ENCODE results near the gene GRM7. TPM values are rescaled to one million over a fixed set of nuclear protein-coding genes. Genes with fewer than 3 reads are reported as not detected.
A peak's percentile ranks its signal among the peaks of the same experiment; 100 is the strongest.

The GRM7 gene
- total RNA-seq (ENCODE audit: low replicate concordance) = 0.80 and 0.93 TPM in 2 replicates

DNA sequence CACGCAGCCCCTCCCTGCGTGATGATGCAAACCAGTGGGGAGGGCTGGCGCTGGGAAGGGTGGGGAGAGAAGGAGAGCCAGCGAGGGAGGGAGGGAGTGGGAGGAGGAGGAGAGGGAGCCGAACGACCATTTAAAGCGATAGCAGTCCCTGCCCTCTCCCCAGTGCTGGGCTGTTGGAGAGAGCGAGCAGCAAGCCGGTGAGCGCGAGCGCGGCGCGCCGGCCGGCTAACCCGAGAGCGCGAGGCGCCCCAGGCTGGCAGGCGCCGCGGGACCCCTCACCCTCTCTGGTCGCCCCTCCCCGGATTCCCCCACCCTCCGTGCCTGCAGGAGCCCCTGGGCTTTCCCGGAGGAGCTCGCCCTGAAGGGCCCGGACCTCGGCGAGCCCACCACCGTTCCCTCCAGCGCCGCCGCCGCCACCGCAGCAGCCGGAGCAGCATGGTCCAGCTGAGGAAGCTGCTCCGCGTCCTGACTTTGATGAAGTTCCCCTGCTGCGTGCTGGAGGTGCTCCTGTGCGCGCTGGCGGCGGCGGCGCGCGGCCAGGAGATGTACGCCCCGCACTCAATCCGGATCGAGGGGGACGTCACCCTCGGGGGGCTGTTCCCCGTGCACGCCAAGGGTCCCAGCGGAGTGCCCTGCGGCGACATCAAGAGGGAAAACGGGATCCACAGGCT lies at the start of gene GRM7:
Gene GRM7 (plus strand): TSS at position 162 of the 671 bp plus-strand sequence.
- H3K36me3 ChIP-seq = no peaks in the 10 kb centered on the region
- peaks cover 8% of the 10 kb centered on the region for H3F3A ChIP-seq (ENCODE audit: low read depth)
- Mint-ChIP-seq H3K4me3 (peak within 1 kb of the TSS; percentile 87), H3K27me3 (ENCODE audit: insufficient read depth, low read depth) (peaks cover 53% of the 10 kb centered on the region), H3K4me1 (peaks cover 8% of the 10 kb centered on the region), H3K9me3 (no peaks in the 10 kb centered on the region), H3K36me3 (peaks cover 2% of the 10 kb centered on the region), H3K27ac (no peak within 1 kb of the TSS)
- H3K79me2 ChIP-seq (ENCODE audit: low read depth) = no peaks in the 10 kb centered on the region
- peak within 1 kb of the TSS; percentile 65 for H3K4me3 ChIP-seq
- no peak within 1 kb of the TSS for H3K27ac ChIP-seq
- DNase-seq (ENCODE audit: low spot score) = peak; percentile 79
- H3K27me3 ChIP-seq = peaks cover 100% of the 10 kb centered on the region
- peak within 1 kb of the TSS; percentile 96 for H3K4me2 ChIP-seq
- H3K9ac ChIP-seq = no peak within 1 kb of the TSS
- TF ChIP-seq EZH2phosphoT487 (IDR thresholded peaks at IDR 0.05) (no peak), CTCF (IDR thresholded peaks at IDR 0.05) (no peak), EZH2 (IDR thresholded peaks at IDR 0.05) (peak; percentile 55)
- H4K20me1 ChIP-seq (ENCODE audit: low read depth) = no peaks in the 10 kb centered on the region
- H3K4me1 ChIP-seq = peaks cover 14% of the 10 kb centered on the region
- H2AFZ ChIP-seq (replicated peaks) = peak within 1 kb of the TSS; percentile 96
- no peaks in the 10 kb centered on the region for H3K9me3 ChIP-seq (ENCODE audit: low read depth)

DNA sequence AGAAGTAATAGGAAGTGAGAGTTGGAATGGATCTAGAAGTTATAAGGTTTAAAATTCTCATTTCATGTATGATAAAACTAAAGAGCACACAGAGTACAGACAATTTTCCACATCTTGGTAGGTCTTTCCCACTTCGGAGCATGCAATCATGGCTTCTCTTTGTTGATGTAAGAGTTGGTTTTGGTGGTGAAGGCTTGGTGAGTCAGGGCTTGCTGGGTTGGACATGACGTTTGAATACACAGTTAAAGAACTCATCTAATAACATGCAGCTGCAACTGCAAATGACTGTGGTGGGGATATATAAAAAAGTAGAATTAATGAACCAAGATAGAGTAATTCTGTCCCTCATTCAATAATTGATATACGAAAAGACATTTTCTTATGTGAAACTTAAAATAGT lies 39.5 kb upstream of the GRM7 start:
- Histone ChIP-seq H3K27me3 (no peaks in the 10 kb centered on the region), H3K4me2 (no peak overlapping the region), H2AFZ (replicated peaks) (no peak overlapping the region), H3F3A (ENCODE audit: low read depth) (no peaks in the 10 kb centered on the region), H3K36me3 (no peaks in the 10 kb centered on the region), H3K79me2 (ENCODE audit: low read depth) (no peaks in the 10 kb centered on the region), H3K4me3 (no peak overlapping the region), H3K27ac (no peak overlapping the region), H3K9me3 (ENCODE audit: low read depth) (no peaks in the 10 kb centered on the region), H4K20me1 (ENCODE audit: low read depth) (no peaks in the 10 kb centered on the region), H3K4me1 (no peaks in the 10 kb centered on the region), H3K9ac (no peak overlapping the region)
- Mint-ChIP-seq H3K4me1 (no peaks in the 10 kb centered on the region), H3K27ac (no peak overlapping the region), H3K27me3 (ENCODE audit: insufficient read depth, low read depth) (no peaks in the 10 kb centered on the region), H3K9me3 (no peaks in the 10 kb centered on the region), H3K4me3 (no peak overlapping the region), H3K36me3 (no peaks in the 10 kb centered on the region)
- TF ChIP-seq EZH2phosphoT487 (IDR thresholded peaks at IDR 0.05) = no peak
- TF ChIP-seq EZH2 (IDR thresholded peaks at IDR 0.05) = no peak
- no peak for TF ChIP-seq CTCF (IDR thresholded peaks at IDR 0.05)
- DNase-seq (ENCODE audit: low spot score) = no peak

GRCh38 chr3:6825524-6825923 lies 35.4 kb upstream of the GRM7 start:
- Histone ChIP-seq H3K4me3 (no peak overlapping the region), H3K9me3 (ENCODE audit: low read depth) (no peaks in the 10 kb centered on the region), H4K20me1 (ENCODE audit: low read depth) (no peaks in the 10 kb centered on the region), H3K4me1 (no peaks in the 10 kb centered on the region), H3K9ac (no peak overlapping the region), H3F3A (ENCODE audit: low read depth) (no peaks in the 10 kb centered on the region), H2AFZ (replicated peaks) (no peak overlapping the region), H3K27ac (no peak overlapping the region), H3K4me2 (no peak overlapping the region), H3K79me2 (ENCODE audit: low read depth) (no peaks in the 10 kb centered on the region), H3K27me3 (no peaks in the 10 kb centered on the region), H3K36me3 (no peaks in the 10 kb centered on the region)
- TF ChIP-seq CTCF (IDR thresholded peaks at IDR 0.05) (no peak), EZH2 (IDR thresholded peaks at IDR 0.05) (no peak), EZH2phosphoT487 (IDR thresholded peaks at IDR 0.05) (no peak)
- Mint-ChIP-seq H3K36me3 (no peaks in the 10 kb centered on the region), H3K27ac (no peak overlapping the region), H3K9me3 (no peaks in the 10 kb centered on the region), H3K4me1 (no peaks in the 10 kb centered on the region), H3K4me3 (no peak overlapping the region), H3K27me3 (ENCODE audit: insufficient read depth, low read depth) (no peaks in the 10 kb centered on the region)
- DNase-seq (ENCODE audit: low spot score) = no peak

All from neural progenitor cell (in vitro differentiated cells).